ENCODE data around the gene PIK3C2G. TPM values are rescaled to one million over a fixed set of nuclear protein-coding genes. Genes with fewer than 3 reads are reported as not detected.

PIK3C2G gene
- total RNA-seq, 2 donors from 2014 or later, result 2.9 to 13.5 TPM

DNA sequence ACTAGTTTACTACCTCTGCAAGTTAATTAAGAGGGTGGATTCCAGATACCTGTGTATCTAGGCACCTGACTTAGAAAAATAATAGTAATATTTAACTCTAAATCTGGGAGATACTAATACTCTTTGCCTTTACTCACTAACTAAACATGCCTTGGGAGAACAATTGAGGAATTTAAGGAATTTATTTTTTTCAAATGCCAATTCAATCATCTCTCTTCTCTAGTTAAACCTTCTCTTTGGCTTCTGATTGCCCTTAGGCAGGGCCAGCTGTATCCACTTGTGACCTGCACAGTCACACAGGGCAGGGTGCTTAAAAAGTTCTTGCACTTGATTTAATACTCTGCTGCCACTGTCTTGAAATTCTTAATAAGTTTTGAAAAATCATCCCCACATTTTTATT lies 334.1 kb downstream of the PIK3C2G start:
- Histone ChIP-seq H3K36me3 (replicated peaks in 1 of 2; ENCODE audit: insufficient read depth in 1 of 2, low read depth in 2 of 2) (no peaks in the 10 kb centered on the region), H3K27ac (no peak overlapping the region), H3K27me3 (no peaks in the 10 kb centered on the region), H3K4me1 (no peaks in the 10 kb centered on the region), H3K4me3 (no peak overlapping the region), H3K9me3 (no peaks in the 10 kb centered on the region)
- intact Hi-C loops (cut with DNase I), result no loop called here
- ATAC-seq (no peak), DNase-seq (no peak)
- TF ChIP-seq, protein P1, sequence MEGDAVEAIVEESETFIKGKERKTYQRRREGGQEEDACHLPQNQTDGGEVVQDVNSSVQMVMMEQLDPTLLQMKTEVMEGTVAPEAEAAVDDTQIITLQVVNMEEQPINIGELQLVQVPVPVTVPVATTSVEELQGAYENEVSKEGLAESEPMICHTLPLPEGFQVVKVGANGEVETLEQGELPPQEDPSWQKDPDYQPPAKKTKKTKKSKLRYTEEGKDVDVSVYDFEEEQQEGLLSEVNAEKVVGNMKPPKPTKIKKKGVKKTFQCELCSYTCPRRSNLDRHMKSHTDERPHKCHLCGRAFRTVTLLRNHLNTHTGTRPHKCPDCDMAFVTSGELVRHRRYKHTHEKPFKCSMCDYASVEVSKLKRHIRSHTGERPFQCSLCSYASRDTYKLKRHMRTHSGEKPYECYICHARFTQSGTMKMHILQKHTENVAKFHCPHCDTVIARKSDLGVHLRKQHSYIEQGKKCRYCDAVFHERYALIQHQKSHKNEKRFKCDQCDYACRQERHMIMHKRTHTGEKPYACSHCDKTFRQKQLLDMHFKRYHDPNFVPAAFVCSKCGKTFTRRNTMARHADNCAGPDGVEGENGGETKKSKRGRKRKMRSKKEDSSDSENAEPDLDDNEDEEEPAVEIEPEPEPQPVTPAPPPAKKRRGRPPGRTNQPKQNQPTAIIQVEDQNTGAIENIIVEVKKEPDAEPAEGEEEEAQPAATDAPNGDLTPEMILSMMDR (IDR thresholded peaks at IDR 0.05), result no peak
- TF ChIP-seq POLR2A (IDR thresholded peaks at IDR 0.05), result no peak

DNA sequence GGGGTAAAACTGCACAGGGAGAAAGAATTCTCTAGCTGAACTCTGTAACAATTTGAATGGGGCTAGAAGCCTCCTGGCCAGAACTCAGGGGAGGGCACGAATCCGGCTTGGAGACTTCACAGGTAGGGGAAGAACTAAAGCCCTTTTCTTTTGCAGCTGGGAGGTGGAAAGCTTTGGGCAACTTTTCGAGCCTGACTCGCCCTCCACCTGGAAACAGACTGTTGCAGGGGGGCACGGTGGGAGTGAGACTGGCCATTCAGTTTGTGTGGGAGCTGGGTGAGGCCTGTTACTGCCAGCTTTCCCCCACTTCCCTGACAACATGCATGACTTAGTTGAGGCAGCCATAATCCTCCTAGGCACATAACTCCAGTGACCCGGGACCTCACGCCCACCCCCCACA lies 340.6 kb downstream of the PIK3C2G start:
- Histone ChIP-seq H3K4me1 (no peaks in the 10 kb centered on the region), H3K36me3 (replicated peaks in 1 of 2; ENCODE audit: insufficient read depth in 1 of 2, low read depth in 2 of 2) (no peaks in the 10 kb centered on the region), H3K27me3 (no peaks in the 10 kb centered on the region), H3K27ac (no peak overlapping the region), H3K4me3 (no peak overlapping the region), H3K9me3 (no peaks in the 10 kb centered on the region)
- no peak for ATAC-seq
- TF ChIP-seq, protein P1 (IDR thresholded peaks at IDR 0.05), result no peak
- TF ChIP-seq POLR2A (IDR thresholded peaks at IDR 0.05), result no peak
- intact Hi-C loops (cut with DNase I), result no loop called here
- no peak for DNase-seq
- 76 to 77% methylated on average over 7 of the region's 7 CpGs for WGBS, 2 donors

DNA sequence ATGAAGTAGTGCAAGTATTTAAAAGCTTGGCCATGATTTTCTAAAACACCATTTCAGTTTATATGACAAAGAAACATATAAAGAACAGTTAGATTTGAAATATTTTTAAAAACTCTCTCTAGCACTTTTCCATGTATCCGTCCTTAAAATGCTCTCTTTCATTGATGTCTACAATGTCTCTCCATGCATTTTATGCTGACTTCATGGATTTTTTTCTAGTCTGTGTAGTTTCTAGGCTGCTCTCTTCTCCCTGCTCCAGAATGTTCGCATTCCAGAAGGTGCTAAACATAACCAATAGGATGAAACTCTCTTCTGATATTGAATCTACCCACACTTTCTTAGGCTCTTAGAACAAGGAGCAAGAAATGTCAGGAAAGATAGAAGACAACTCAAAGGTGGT lies 351.7 kb downstream of the PIK3C2G start:
- 67 to 68% methylated on average over 2 of the region's 2 CpGs for WGBS, 2 donors
- intact Hi-C loops (cut with DNase I), result no loop called here
- H3K36me3 ChIP-seq (replicated peaks in 1 of 2; ENCODE audit: insufficient read depth in 1 of 2, low read depth in 2 of 2), result no peaks in the 10 kb centered on the region
- H3K4me1 ChIP-seq, result no peaks in the 10 kb centered on the region
- H3K27ac ChIP-seq, result no peak overlapping the region
- no peak overlapping the region for H3K4me3 ChIP-seq
- no peaks in the 10 kb centered on the region for H3K9me3 ChIP-seq
- no peaks in the 10 kb centered on the region for H3K27me3 ChIP-seq
- no peak for TF ChIP-seq POLR2A (IDR thresholded peaks at IDR 0.05)
- TF ChIP-seq, protein P1 (IDR thresholded peaks at IDR 0.05), result no peak
- DNase-seq (no peak), ATAC-seq (no peak)

DNA sequence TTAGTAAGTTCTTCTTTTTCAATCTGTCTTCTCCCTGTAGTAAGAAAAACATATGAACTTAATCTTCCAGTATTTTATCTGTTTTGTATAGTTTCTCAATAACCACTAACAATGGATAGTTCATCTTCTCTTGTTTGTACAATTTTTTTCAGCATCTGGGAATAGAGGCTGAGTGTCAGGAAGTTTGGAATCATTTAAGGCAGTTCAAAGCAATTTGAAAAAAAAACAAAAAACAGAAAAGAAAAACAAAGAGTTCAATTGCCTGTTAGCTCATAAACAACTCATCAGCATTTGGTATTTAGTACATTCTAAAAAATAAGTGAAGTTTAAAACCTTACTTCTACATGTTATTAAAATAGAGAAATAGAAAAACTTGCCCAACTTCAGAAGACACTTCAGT lies 359.7 kb downstream of the PIK3C2G start:
- TF ChIP-seq, protein P1 (IDR thresholded peaks at IDR 0.05), result no peak
- TF ChIP-seq POLR2A (IDR thresholded peaks at IDR 0.05), result no peak

DNA sequence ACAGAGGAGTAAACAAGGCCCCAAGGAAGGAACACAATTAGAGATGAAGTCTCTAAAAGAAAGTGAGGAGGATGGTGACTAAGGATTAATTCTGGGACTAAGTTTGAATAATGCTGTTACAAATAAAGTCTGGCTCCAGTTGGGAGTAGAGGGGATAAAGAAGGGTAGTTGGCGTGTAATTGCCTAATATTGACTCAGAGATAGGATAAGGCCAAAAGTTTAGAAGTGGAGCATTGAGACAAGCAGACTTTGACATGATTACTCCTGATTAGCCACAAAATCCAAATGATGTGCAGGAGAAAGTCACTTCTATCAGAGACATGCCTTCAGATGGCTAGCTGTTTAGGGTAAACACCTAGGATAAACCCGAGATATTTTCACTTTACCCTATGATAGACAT lies 368.1 kb downstream of the PIK3C2G start:
- Histone ChIP-seq H3K9me3 (peaks cover 0 to 4% (median 0%) of the 10 kb centered on the region in 3 donors), H3K27ac (no peak overlapping the region), H3K4me3 (no peak overlapping the region), H3K4me1 (no peaks in the 10 kb centered on the region), H3K36me3 (replicated peaks in 1 of 2; ENCODE audit: insufficient read depth in 1 of 2, low read depth in 2 of 2) (no peaks in the 10 kb centered on the region), H3K27me3 (no peaks in the 10 kb centered on the region)
- WGBS, 2 donors, result 48 to 58% methylated on average over 2 of the region's 2 CpGs
- intact Hi-C loops (cut with DNase I), result no loop called here
- no peak for ATAC-seq
- no peak for DNase-seq
- TF ChIP-seq, protein P1 (IDR thresholded peaks at IDR 0.05), result no peak
- no peak for TF ChIP-seq POLR2A (IDR thresholded peaks at IDR 0.05)

More for the DNA sequence above, 359.7 kb downstream of the PIK3C2G start:
- H3K36me3 ChIP-seq (replicated peaks in 1 of 2; ENCODE audit: insufficient read depth in 1 of 2, low read depth in 2 of 2), result no peaks in the 10 kb centered on the region
- H3K4me1 ChIP-seq, result no peaks in the 10 kb centered on the region
- intact Hi-C loops (cut with DNase I), result no loop called here
- H3K27ac ChIP-seq, result no peak overlapping the region
- H3K9me3 ChIP-seq, result no peaks in the 10 kb centered on the region
- ATAC-seq, result no peak
- DNase-seq, result no peak
- no peaks in the 10 kb centered on the region for H3K27me3 ChIP-seq
- no peak overlapping the region for H3K4me3 ChIP-seq
